K562 (cell line): Measurements from ENCODE around the gene NDUFA7. TPM values are rescaled to one million over a fixed set of nuclear protein-coding genes. Genes with fewer than 3 reads are reported as not detected.

Experiments used
- AFF4 ChIP-seq: sonication (generic); formaldehyde crosslinking; IDR thresholded peaks from 2 replicates; pipeline ENCODE4 v1.8.0; 2023; ENCODE audit warnings: mild to moderate bottlenecking, missing genetic modification reagents
- CREB1 ChIP-seq, 2 experiments: sonication (generic) in 1 of 2; formaldehyde crosslinking in 1 of 2; IDR thresholded peaks; 2 replicates each; pipeline versions ENCODE4 v1.6.1 to v1.8.0; 2012 to 2022; ENCODE audit warnings: inconsistent platforms in 1 of 2, mild to moderate bottlenecking in 1 of 2, missing genetic modification reagents in 1 of 2, moderate library complexity in 1 of 2
- CTBP1 ChIP-seq: fragments of 450-650 bp; IDR thresholded peaks from 2 replicates; pipeline ENCODE4 v1.6.1; 2016; ENCODE audit warnings: borderline replicate concordance
- E2F3 ChIP-seq: fragments of 250-450 bp; sonication (Bioruptor Pico); IDR thresholded peaks from 2 replicates; pipeline ENCODE4 v1.4.0; 2020; ENCODE audit warnings: mild to moderate bottlenecking
- FIP1L1 ChIP-seq: fragments of 200-400 bp; formaldehyde crosslinking; IDR thresholded peaks from 2 replicates; pipeline ENCODE4 v1.6.1; 2018; ENCODE audit warnings: mild to moderate bottlenecking, low read depth, low read length; ENCODE audit not compliant: poor library complexity, severe bottlenecking
- MAFG ChIP-seq: fragments of 450-650 bp; conservative IDR thresholded peaks from 2 replicates; pipeline ENCODE4 v1.6.1; 2016; ENCODE audit warnings: missing genetic modification characterization, missing compliant biosample characterization
- MBD2 ChIP-seq: sonication (generic); IDR thresholded peaks from 2 replicates; pipeline ENCODE4 v1.6.1; 2016; ENCODE audit warnings: low read depth, borderline replicate concordance
- MTA1 ChIP-seq: fragments of 450-650 bp; IDR thresholded peaks from 2 replicates; pipeline ENCODE4 v1.6.1; 2017; ENCODE audit warnings: borderline replicate concordance
- MTA2 ChIP-seq: fragments of 450-650 bp; IDR thresholded peaks from 2 replicates; pipeline ENCODE4 v1.6.1; 2016; ENCODE audit warnings: low read depth
- MYC ChIP-seq, 2 experiments: fragments of 250-450 bp in 1 of 2; sonication (Bioruptor Pico) in 1 of 2; IDR thresholded peaks; 2 replicates each; pipeline versions ENCODE4 v1.5.1 to v1.6.1; 2012 to 2021; ENCODE audit warnings: low read depth in 2 of 2, borderline replicate concordance in 1 of 2, improper control_type of control experiment in 1 of 2, low read length in 1 of 2, mild to moderate bottlenecking in 1 of 2, moderate library complexity in 1 of 2
- NCOA1 ChIP-seq: fragments of 450-650 bp; IDR thresholded peaks from 2 replicates; pipeline ENCODE4 v1.6.1; 2016; ENCODE audit warnings: low read depth
- NRF1 ChIP-seq, 2 experiments: fragments of 450-650 bp; IDR thresholded peaks in 1 of 2; conservative IDR thresholded peaks in 1 of 2; 2 replicates each; pipeline ENCODE4 v1.6.1; 2014; ENCODE audit warnings: mild to moderate bottlenecking in 2 of 2
- PHB2 ChIP-seq: fragments of 450-650 bp; IDR thresholded peaks from 2 replicates; pipeline ENCODE4 v1.6.1; 2017; ENCODE audit warnings: low read depth
- PREB ChIP-seq: sonication (generic); formaldehyde crosslinking; IDR thresholded peaks from 2 replicates; pipeline ENCODE4 v1.8.1; 2023; ENCODE audit warnings: mild to moderate bottlenecking, missing genetic modification reagents
- SMC3 ChIP-seq: conservative IDR thresholded peaks from 2 replicates; pipeline ENCODE4 v1.6.1; 2011; ENCODE audit warnings: low read depth, low read length, improper control_type of control experiment; ENCODE audit not compliant: insufficient read depth
- UBTF ChIP-seq, 2 experiments: IDR thresholded peaks; 2 replicates each; pipeline ENCODE4 v1.6.1; 2012; ENCODE audit warnings: improper control_type of control experiment in 2 of 2, low read depth in 2 of 2, low read length in 2 of 2, borderline replicate concordance in 1 of 2
- ZNF408 ChIP-seq: fragments of 250-450 bp; sonication (Bioruptor Pico); IDR thresholded peaks from 2 replicates; pipeline ENCODE4 v1.4.0; 2020; ENCODE audit warnings: low read depth, mild to moderate bottlenecking, moderate library complexity
- ZNF551 ChIP-seq: fragments of 250-450 bp; sonication (Bioruptor Pico); IDR thresholded peaks from 2 replicates; pipeline ENCODE4 v1.5.0; 2021; ENCODE audit warnings: mild to moderate bottlenecking, moderate library complexity
- ZNF830 ChIP-seq: fragments of 250-450 bp; sonication (Bioruptor Pico); IDR thresholded peaks from 2 replicates; pipeline ENCODE4 v1.5.0; 2021; ENCODE audit warnings: mild to moderate bottlenecking
- polyA plus RNA-seq, 8 experiments: library from polyadenylated mRNA; depleted of rRNA in 4 of 8; stranded (reverse) in 5 of 8; unstranded in 3 of 8; fragments of >200 nt; fragmentation: Nextera tagmentation in 2 of 8; fragmentation: Illumina TruSeq in 1 of 8; extraction: Ambion mirVana in 2 of 8; extraction: Trizol in 1 of 8; gene quantifications; 2 replicates each; pipeline versions ENCODE4 v1.2.1 to v1.2.3, GENCODE V29; 2011 to 2014; ENCODE audit warnings: inconsistent platforms in 1 of 8, missing spikeins in 1 of 8
- total RNA-seq, 7 experiments: library from RNA; depleted of rRNA in 6 of 7; stranded (reverse); fragments of >200 nt in 6 of 7; fragmentation: Illumina TruSeq in 2 of 7; extraction: Trizol in 2 of 7; gene quantifications; 2 replicates each; pipeline versions ENCODE4 v1.2.1 to v1.2.3, GENCODE V29; 2011 to 2021; ENCODE audit warnings: low replicate concordance in 1 of 7

NDUFA7 gene
- total and polyA plus RNA-seq, 9 of the 15 experiments (the other 6 are each of a cell fraction or from before 2014, with no cell fraction given) = 70.8 to 348 (median 142) TPM

DNA sequence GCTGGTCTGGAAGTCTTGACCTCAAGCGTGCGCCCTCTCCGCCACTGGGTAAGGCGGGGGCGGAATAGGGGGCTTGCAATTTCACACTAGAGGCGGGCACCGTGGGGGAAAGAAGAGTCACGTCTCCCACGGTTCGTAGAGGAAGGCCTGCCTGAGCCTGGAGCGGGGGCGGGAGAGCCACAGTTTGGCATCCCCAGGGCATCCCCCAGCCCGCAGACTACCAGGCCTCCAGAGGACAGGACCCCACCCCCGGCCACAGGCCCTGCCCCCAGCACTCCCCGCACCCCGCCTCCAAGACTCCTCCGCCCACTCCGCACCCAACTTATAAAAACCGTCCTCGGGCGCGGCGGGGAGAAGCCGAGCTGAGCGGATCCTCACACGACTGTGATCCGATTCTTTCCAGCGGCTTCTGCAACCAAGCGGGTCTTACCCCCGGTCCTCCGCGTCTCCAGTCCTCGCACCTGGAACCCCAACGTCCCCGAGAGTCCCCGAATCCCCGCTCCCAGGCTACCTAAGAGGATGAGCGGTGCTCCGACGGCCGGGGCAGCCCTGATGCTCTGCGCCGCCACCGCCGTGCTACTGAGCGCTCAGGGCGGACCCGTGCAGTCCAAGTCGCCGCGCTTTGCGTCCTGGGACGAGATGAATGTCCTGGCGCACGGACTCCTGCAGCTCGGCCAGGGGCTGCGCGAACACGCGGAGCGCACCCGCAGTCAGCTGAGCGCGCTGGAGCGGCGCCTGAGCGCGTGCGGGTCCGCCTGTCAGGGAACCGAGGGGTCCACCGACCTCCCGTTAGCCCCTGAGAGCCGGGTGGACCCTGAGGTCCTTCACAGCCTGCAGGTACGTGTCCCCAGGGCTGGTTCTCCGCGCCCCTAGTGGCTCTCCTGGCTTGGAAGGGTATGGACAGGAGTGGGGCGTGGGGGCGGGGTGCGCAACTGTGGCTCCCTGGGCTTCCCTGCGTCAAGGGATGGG, 42.9 kb upstream of the NDUFA7 start, which contains the start of gene ANGPTL4 (continued):
- TF ChIP-seq AFF4 (no peak), PREB (CRISPR knock-in tag) (no peak), ZNF830 (CRISPR knock-in tag) (no peak), MTA2 (no peak), SMC3 (no peak), NCOA1 (no peak), MBD2 (no peak), ZNF408 (CRISPR knock-in tag) (no peak), MTA1 (no peak), FIP1L1 (no peak), CREB1 (IDR thresholded peaks at IDR 0.05) (no peak), CREB1 (CRISPR knock-in tag; IDR thresholded peaks at IDR 0.05) (peak; percentile 29; the same call in 1 of the 2 replicates), MAFG (tag) (no peak), MYC (IDR thresholded peaks at IDR 0.05; ENCODE audit: low read depth, low read length) (0 out of 2 replicates have a peak, but pooled peaks have one; percentile 18), MYC (CRISPR knock-in tag; IDR thresholded peaks at IDR 0.05; ENCODE audit: borderline replicate concordance, low read depth) (no peak), NRF1 (conservative IDR thresholded peaks at IDR 0.05 in 1 of 2, IDR thresholded peaks at IDR 0.05 in 1 of 2) (peak; percentile 67 to 73), CTBP1 (peak; percentile 52; the same call in 1 of the 2 replicates), E2F3 (CRISPR knock-in tag) (no peak), PHB2 (no peak), UBTF (IDR thresholded peaks at IDR 0.05; ENCODE audit: borderline replicate concordance in 1 of 2, low read depth in 2 of 2, low read length in 2 of 2) (0 out of 4 replicates have a peak, but pooled peaks of 1 of the 2 experiments have one; percentile 52), ZNF551 (CRISPR knock-in tag) (no peak)
